ENCODE measurements around the gene GPR68.

Gene GPR68

GRCh38 chr14:91258011-91258618, 13.6 kb upstream of the GPR68 start:
- TF ChIP-seq POLR2AphosphoS5 (IDR thresholded peaks at IDR 0.05; ENCODE audit: low read depth, low read length) (no peak), POU2F2 (IDR thresholded peaks at IDR 0.05; ENCODE audit: low read depth, low read length) (no peak), SPI1 (IDR thresholded peaks at IDR 0.05; ENCODE audit: low read depth, low read length) (peak; percentile 31; the same call in 1 of the 2 replicates), TAF1 (IDR thresholded peaks at IDR 0.05; ENCODE audit: low read depth, low read length) (no peak), PAX5 (IDR thresholded peaks at IDR 0.05; ENCODE audit: insufficient read depth, low read length, severe bottlenecking) (no peak)
- no peak for DNase-seq (ENCODE audit: insufficient read length, low spot score)
- no peak for FAIRE-seq

GRCh38 chr14:91257328-91258010, 13.0 kb upstream of the GPR68 start:
- no peak for DNase-seq (ENCODE audit: insufficient read length, low spot score)
- FAIRE-seq = peak; percentile 75
- TF ChIP-seq POU2F2 (IDR thresholded peaks at IDR 0.05; ENCODE audit: low read depth, low read length) (no peak), TAF1 (IDR thresholded peaks at IDR 0.05; ENCODE audit: low read depth, low read length) (no peak), POLR2AphosphoS5 (IDR thresholded peaks at IDR 0.05; ENCODE audit: low read depth, low read length) (no peak), PAX5 (IDR thresholded peaks at IDR 0.05; ENCODE audit: insufficient read depth, low read length, severe bottlenecking) (no peak), SPI1 (IDR thresholded peaks at IDR 0.05; ENCODE audit: low read depth, low read length) (no peak), POLR2A (IDR thresholded peaks at IDR 0.05; ENCODE audit: low read depth, low read length) (no peak)

GRCh38 chr14:91256661-91257060, 12.2 kb upstream of the GPR68 start:
- DNase-seq (ENCODE audit: insufficient read length, low spot score) (no peak), FAIRE-seq (no peak)
- no peak for TF ChIP-seq PAX5 (IDR thresholded peaks at IDR 0.05; ENCODE audit: insufficient read depth, low read length, severe bottlenecking)
- no peak for TF ChIP-seq POLR2AphosphoS5 (IDR thresholded peaks at IDR 0.05; ENCODE audit: low read depth, low read length)
- TF ChIP-seq SPI1 (IDR thresholded peaks at IDR 0.05; ENCODE audit: low read depth, low read length) = no peak
- no peak for TF ChIP-seq POU2F2 (IDR thresholded peaks at IDR 0.05; ENCODE audit: low read depth, low read length)
- TF ChIP-seq TAF1 (IDR thresholded peaks at IDR 0.05; ENCODE audit: low read depth, low read length) = no peak
- TF ChIP-seq POLR2A (IDR thresholded peaks at IDR 0.05; ENCODE audit: low read depth, low read length) = no peak

- DNase-seq (ENCODE audit: insufficient read length, low spot score) (no peak), FAIRE-seq (no peak)
- TF ChIP-seq POU2F2 (IDR thresholded peaks at IDR 0.05; ENCODE audit: low read depth, low read length) (no peak), POLR2AphosphoS5 (IDR thresholded peaks at IDR 0.05; ENCODE audit: low read depth, low read length) (no peak), PAX5 (IDR thresholded peaks at IDR 0.05; ENCODE audit: insufficient read depth, low read length, severe bottlenecking) (no peak), TAF1 (IDR thresholded peaks at IDR 0.05; ENCODE audit: low read depth, low read length) (no peak), SPI1 (IDR thresholded peaks at IDR 0.05; ENCODE audit: low read depth, low read length) (no peak), POLR2A (IDR thresholded peaks at IDR 0.05; ENCODE audit: low read depth, low read length) (no peak)
These were observed 10.7 kb upstream of the GPR68 start for GRCh38 chr14:91255026-91255695.

GRCh38 chr14:91254461-91254860, 10.0 kb upstream of the GPR68 start:
- DNase-seq (ENCODE audit: insufficient read length, low spot score) (no peak), FAIRE-seq (no peak)
- TF ChIP-seq SPI1 (IDR thresholded peaks at IDR 0.05; ENCODE audit: low read depth, low read length) (no peak), POLR2AphosphoS5 (IDR thresholded peaks at IDR 0.05; ENCODE audit: low read depth, low read length) (no peak), PAX5 (IDR thresholded peaks at IDR 0.05; ENCODE audit: insufficient read depth, low read length, severe bottlenecking) (no peak), POU2F2 (IDR thresholded peaks at IDR 0.05; ENCODE audit: low read depth, low read length) (no peak), POLR2A (IDR thresholded peaks at IDR 0.05; ENCODE audit: low read depth, low read length) (no peak), TAF1 (IDR thresholded peaks at IDR 0.05; ENCODE audit: low read depth, low read length) (no peak)

DNA sequence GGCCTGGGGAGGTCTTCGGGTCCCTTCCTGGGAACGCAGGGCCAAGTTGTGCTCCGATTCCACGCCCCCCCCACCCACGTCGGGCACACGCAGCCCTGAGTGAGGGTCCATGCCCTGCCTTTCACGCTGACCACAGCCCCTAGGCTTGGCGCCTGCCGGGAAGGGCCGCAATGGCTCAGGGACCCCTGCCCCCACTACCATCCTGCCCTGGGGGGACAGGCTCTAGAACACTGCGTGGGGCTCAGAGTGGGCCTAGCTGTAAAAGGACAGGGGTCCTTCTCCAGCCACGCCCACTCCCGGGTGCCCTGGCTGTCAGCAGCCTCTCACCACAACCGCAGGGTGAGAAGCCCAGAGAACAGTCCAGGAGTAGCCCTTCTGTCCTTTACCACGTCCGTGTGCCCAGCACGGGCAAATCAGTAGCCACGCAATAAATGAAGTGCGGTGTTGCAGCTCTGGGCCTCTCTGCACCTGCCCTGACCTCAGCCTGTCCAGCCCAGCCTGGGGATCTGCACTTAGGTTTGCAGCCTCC, 9.4 kb upstream of the GPR68 start:
- TF ChIP-seq POU2F2 (IDR thresholded peaks at IDR 0.05; ENCODE audit: low read depth, low read length) (no peak), PAX5 (IDR thresholded peaks at IDR 0.05; ENCODE audit: insufficient read depth, low read length, severe bottlenecking) (no peak), POLR2AphosphoS5 (IDR thresholded peaks at IDR 0.05; ENCODE audit: low read depth, low read length) (no peak), TAF1 (IDR thresholded peaks at IDR 0.05; ENCODE audit: low read depth, low read length) (no peak), SPI1 (IDR thresholded peaks at IDR 0.05; ENCODE audit: low read depth, low read length) (no peak)
- DNase-seq (ENCODE audit: insufficient read length, low spot score) (no peak), FAIRE-seq (no peak)

DNA sequence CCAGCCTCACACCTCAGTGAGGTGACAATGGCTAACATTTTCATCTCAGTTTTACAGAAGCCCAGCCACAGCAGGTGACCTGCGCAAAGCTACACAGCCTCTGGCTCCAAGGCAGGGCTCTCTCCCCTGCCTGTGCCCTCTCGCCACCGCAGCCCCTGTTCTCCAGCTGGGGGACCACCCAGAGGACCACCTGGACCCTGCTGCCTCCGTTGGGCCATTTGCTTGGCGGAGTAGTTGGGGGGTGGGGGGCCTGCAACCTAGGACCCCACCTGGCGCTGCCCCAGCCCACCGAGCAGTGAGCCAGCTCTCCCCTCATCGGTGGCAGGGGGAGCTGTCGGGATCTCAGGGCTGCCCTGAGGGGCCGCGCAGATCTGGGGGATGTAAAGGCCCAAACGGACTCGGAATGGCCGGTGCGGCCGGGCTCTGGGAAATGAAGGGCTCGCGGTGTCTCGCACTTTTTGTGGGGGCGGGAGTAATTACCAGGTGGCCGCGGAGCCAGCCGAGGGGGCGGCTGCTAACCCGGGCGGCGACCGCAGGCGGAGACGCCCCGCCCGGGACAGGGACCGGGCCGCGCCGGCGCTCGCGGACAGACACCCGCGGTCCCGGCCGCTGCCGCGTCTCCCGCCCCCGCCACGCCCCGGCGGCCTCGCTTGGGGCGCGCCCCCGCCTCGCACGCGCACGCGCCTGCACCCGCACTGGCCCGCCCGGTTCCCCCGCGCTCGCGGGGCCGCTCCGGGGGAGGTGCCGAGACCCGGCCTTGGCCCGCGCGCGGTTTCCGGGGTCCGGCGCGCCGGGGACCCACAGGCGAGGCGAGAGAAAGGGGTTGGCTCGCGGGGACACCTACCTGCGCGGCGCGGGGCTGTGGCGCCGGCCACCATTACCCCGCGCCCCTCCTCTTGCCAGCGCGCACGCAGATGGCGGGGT, 8.6 kb upstream of the GPR68 start:
- no peak for TF ChIP-seq SPI1 (IDR thresholded peaks at IDR 0.05; ENCODE audit: low read depth, low read length)
- TF ChIP-seq POLR2AphosphoS5 (IDR thresholded peaks at IDR 0.05; ENCODE audit: low read depth, low read length) = no peak
- no peak for TF ChIP-seq POU2F2 (IDR thresholded peaks at IDR 0.05; ENCODE audit: low read depth, low read length)
- no peak for TF ChIP-seq PAX5 (IDR thresholded peaks at IDR 0.05; ENCODE audit: insufficient read depth, low read length, severe bottlenecking)
- TF ChIP-seq POLR2A (IDR thresholded peaks at IDR 0.05; ENCODE audit: low read depth, low read length) = no peak
- TF ChIP-seq TAF1 (IDR thresholded peaks at IDR 0.05; ENCODE audit: low read depth, low read length) = no peak
- FAIRE-seq (peak; percentile 51), DNase-seq (ENCODE audit: insufficient read length, low spot score) (no peak)

DNA sequence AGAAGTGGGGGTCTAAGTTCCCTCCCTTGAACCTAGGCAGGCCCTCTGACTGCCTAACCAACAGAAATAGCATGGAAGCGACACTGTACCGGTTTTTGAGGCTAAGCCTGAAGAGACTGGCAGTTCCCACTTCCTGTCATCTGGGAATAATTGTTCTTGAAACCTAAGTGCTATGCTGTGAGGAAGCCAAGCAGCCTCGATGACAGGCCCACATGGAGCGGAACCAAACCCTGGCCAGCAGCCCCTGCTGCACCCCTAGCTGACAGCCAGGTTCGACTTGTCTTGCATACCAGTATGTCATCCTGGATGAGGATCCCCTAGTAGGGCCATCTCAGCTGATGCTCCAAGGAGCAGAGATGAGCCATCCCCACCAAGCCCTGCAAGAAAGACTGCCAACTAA, 6.4 kb upstream of the GPR68 start:
- TF ChIP-seq TAF1 (IDR thresholded peaks at IDR 0.05; ENCODE audit: low read depth, low read length) (no peak), POLR2AphosphoS5 (IDR thresholded peaks at IDR 0.05; ENCODE audit: low read depth, low read length) (no peak), POLR2A (IDR thresholded peaks at IDR 0.05; ENCODE audit: low read depth, low read length) (no peak)
- DNase-seq (ENCODE audit: insufficient read length, low spot score) (no peak), FAIRE-seq (no peak)
